Breast epithelium (tissue), 3 donors: ENCODE measurements around the gene ALMS1.

Source experiments
- POLR2AphosphoS5 ChIP-seq, 3 donors: sonication (generic); formaldehyde crosslinking; IDR thresholded peaks; one replicate each; pipeline ENCODE4 v1.6.1; 2017; ENCODE audit warnings: antibody characterized with exemption in 3 of 3
- TF ChIP-seq, protein P1 (sequence below), 3 donors: fragments of 450-650 bp; IDR thresholded peaks; one replicate each; pipeline ENCODE4 v1.5.1; 2016 to 2017; ENCODE audit warnings: antibody characterized with exemption in 3 of 3, mild to moderate bottlenecking in 3 of 3, moderate library complexity in 3 of 3

DNA sequence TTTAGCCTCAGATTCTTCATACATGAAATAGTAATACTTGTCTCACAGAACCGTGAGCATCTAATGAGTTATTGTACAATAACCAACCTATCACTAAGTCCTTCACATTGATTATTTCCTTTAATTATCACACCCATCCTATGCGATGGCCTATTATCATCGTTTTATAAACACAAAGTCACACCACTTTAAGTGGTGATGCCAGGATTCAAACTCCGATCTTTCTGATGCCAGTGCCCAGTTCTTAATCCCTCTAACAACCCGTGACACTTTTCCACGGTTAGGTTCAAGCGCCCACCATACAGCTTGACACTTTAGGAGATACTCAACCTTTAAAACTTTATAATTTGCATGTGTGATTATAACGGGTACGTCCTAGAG is 523 bp upstream of the ALMS1 start:
- TF ChIP-seq, protein P1, sequence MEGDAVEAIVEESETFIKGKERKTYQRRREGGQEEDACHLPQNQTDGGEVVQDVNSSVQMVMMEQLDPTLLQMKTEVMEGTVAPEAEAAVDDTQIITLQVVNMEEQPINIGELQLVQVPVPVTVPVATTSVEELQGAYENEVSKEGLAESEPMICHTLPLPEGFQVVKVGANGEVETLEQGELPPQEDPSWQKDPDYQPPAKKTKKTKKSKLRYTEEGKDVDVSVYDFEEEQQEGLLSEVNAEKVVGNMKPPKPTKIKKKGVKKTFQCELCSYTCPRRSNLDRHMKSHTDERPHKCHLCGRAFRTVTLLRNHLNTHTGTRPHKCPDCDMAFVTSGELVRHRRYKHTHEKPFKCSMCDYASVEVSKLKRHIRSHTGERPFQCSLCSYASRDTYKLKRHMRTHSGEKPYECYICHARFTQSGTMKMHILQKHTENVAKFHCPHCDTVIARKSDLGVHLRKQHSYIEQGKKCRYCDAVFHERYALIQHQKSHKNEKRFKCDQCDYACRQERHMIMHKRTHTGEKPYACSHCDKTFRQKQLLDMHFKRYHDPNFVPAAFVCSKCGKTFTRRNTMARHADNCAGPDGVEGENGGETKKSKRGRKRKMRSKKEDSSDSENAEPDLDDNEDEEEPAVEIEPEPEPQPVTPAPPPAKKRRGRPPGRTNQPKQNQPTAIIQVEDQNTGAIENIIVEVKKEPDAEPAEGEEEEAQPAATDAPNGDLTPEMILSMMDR (IDR thresholded peaks at IDR 0.05), result no peak
- TF ChIP-seq POLR2AphosphoS5 (IDR thresholded peaks at IDR 0.05), result no peak
